Cerebellar nuclear complex (tissue), 1 donor: ENCODE data around the gene ATP7B.
"Not testable (repeated sequence)": the region's sequence is repeated elsewhere in the genome, so short reads cannot be mapped to it uniquely, and the experiment has no call there.

ENCODE experiments used
- DNase-seq, 2 experiments: peaks; one replicate each; lab custom pipeline; 2025; lab: John Stamatoyannopoulos, UW

ATP7B gene

DNA sequence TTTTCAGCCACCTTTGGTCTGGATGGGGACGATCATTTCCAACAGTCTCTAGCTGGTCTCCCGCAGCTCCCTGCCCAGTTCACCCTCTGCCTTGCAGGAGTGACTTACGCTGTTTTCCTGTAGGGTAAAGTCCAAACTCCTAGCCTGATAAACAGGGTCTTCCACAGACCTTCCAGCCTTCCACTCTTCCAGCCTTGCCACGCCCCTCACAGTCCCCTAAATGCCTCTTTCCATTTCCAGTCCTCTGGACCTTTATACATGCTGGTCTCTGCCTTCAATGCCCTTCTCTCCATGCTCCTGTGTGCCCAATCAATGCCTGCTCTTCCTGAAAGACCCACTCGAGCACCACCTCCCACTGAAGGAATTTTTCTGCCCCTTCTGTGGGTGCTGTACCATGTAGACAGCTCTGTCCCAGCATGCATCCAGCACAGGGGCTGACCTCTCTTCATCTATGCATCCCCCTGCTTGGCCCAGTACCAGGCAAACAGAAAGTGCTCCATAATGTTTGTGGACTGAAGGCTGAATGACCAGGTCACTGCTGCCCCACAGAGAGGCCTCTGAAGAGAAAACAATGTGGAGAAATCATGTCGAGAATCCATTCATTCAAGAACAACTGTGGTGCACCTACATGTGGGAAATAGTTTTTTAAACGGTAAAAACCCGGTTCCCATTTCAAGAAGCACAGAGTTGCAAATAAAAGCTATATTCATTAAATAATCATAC is 4.6 kb downstream of the ATP7B start:
- DNase-seq, result no peak

DNA sequence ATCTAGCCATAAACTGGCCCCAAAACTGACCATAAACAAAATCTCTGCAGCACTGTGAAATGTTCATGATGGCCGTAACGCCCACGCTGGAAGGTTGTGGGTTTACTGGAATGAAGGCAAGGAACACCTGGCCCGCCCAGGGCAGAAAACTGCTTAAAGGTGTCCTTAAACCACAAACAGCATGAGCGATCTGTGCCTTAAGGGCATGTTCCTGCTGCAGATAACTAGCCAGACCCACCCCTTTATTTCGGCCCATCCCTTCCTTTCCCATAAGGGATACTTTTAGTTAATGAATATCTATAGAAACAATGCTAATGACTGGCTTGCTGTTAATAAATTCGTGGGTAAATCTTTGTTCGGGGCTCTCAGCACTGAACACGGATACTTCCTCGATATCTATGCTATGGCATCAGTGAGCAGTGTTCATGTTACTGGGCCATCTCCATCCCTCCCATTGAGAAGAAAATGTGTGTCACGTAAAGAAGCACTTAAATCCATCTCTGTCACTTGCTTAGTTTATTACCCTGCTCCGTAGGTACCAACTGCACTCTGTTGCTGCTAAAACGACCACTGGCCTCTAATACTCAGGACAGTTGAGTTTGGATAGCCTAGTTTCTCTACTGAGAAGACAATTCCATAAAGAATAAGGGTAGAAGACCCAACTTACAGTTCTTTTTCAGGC is 5.3 kb downstream of the ATP7B start:
- DNase-seq, result no peak

DNA sequence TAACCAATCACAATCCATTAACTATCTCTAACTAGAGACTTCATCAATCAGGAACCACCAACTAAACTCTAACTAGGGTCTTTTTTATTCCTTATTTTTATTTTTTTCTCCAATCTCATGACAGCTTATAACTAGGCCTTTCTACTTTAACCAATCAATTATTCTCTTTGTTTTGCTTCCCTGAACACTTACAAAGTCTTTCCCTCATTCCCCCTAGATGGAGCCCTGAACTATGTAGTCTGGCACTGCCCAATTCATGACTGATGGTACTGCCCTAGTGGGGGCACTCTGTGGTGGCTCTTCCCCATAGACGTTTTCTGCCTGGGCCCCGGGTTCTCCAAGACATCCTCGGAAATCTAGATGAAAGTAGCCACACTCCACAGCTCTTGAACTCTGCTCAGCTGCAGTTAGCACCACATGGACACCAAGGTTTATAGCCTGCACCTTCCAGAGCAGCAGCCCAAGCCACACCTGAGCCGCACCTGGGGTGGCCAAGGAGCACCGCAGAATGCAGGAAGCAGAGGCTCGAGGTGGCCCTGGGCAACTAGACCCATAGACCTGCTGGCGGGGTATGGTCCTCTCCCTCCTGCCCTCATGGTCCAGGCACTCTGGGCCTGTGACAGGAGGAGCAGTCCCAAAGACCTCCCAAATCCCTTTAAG is 6.6 kb downstream of the ATP7B start:
- DNase-seq, result no peak

DNA sequence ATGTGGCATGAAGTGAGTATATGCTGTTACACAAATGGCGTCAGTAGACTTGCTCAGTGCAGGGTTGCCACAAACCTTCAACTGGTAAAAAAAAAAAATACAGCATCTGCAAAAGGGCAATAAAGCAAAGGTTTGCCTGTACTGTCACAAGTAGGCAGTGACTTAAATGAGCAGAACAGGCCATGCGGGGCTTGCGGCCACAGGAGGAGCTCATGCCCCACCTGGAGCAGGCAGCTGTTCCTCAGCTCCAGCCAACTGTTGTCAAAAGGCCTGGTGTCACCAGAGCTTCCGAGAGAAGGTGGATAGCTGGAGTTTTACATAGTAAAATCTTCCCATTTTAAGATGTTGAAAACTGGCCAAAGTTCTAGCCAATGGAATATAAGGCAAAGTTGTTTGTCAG is 7.7 kb downstream of the ATP7B start:
- peak in 1 of 2 experiments; percentile 3 for DNase-seq

DNA sequence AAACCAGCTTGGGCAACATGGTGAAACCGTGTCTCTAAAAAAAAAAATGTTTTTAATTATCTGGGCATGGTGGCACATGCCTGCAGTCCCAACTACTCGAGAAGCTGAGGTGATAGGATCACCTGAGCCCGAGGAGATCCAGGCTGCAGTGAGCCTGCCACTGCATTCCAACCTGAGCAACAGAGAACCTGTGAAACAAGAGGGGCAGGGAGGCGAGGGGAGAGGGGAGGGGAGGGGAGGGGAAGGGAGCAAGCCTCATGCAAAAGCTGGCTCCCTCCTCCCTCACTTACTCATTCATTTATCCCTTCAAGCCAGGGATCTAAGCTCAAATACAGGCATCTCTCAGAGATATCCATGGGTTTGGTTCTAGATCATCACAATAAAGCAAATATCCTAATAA is 8.9 kb downstream of the ATP7B start:
- no peak for DNase-seq

DNA sequence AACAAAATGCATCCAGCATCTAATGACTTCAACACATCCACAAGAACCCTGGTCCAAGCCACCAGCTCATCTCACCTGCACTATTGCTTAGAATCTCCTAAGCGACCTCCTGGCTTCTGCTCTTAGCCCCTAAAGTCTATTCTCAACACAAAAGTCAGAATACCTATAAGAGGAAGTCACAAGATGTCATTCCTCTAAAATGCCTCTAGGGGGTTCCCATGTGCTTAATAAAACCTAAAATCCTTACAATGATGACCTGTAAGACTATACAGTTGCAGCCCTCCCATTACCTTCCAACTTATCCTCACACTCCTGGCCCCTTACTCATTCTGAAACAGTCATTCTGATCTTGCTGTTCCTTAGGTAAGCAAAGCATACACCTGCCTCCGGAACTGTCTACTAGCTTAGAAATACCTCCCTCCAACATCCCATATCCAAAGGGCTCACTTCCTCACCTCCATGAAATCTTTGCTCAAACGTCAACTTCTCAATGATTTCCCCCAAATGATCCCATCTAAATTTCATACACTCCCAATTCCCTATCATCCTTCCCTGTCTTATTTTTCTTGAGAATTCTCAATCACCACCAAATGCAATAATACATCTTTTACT is 10.0 kb downstream of the ATP7B start:
- DNase-seq, result no peak

DNA sequence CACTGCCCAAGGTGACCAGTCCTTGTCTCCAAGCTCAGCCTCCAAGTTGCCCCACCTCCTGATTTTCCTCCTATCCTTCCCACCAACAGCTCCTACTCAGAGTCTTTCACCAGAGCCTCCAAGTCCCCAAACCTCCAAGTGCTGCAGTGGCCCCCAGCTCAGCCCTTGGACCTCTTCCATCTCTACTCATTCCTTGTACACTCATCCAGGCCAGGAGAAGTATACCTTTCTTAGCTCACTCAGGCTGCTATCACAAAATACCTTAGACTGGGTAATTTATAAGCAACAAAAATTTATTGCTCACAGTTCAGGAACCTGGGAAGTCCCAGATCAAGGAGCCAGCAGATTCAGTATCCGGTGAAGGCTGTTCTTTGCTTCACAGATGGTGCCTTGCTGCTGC is 11.3 kb downstream of the ATP7B start:
- no peak for DNase-seq

DNA sequence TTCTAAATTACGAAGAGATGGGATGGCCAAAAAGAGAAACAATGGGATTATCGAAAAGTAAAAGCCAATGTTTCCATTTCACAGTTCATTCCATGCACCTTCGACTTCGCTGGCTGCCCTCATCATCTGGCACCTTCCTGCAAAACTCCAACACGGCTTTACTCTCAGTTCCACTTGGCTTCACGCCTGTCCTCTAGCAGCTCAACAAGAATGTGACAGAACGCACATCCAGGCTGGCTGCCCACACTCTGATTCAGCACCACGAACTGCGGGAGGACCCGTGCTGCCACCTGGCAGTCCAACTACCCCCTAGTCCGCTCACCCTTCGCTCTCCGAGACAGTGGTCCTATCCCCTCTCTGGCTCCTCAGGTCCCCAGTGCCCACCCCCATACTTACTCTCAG is 11.7 kb downstream of the ATP7B start:
- DNase-seq, result peak in 1 of 2 experiments; percentile 8

DNA sequence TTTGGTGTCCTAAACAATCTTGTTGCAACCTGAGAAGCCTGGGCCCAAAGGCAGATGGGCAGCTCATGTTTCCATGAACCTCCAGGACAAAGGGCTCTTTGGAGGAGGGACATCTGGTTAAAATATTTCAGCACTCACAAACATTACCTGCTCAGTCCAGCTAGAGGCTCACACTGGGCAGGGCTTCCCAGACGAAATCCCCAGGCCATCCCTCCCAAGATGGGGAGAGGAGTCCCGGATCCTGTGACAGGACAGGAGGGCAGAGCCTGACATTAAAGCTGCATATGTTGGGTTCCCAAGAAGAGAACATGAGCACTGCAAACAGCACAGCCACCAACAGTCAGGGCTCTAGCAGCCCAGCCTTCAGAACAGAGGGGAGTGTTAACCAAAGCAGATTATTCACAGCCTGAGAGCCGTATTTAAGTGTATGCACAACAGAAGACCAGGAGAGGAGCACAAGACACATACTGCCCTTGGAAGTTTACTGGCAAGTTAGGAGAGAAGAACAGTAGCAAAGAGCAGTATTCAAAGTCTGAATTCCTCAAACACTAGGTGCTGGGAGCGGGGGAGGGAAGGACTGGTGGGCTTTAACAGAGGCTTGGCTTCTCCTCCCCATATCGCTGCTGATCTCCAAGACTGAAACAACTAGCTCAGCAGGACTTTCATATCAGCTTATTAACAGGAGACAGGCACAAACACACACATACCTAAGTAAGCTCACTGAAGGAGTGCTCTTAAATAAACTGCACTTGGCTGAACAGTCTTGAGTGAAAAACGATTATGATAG is 12.3 kb downstream of the ATP7B start:
- DNase-seq, result no peak

DNA sequence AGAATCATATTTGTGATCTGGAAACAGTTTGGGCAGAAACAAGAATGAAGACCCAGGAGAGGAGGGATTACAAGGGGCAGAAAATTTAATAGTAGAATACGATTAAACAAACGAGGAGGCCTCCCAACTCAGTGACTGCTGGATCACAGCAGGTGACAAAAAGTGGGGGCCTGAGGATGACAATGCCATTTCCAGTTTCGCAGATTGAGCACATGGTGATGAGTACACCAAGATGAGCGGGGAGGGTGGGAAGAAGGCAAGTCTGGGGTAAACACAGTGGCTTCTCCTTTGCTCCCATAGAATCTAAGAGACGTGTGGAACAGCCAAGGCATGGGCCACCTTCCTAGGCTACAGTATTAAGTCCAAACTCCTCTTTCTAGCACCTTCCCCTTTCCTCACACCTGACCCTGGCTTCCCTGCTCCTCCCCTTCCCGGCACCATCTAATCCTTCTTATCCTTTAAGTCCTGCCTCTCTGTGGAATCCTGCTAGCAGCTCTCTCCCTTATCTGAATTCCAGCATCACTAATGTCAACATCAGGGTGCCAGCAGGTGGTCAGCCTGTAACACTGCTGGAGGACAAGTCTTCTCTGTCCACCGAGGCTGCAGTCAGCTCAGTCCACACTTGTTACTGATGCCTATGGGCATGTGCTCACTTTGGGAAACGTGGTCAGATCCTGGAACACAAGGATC is 13.5 kb downstream of the ATP7B start:
- no peak for DNase-seq

DNA sequence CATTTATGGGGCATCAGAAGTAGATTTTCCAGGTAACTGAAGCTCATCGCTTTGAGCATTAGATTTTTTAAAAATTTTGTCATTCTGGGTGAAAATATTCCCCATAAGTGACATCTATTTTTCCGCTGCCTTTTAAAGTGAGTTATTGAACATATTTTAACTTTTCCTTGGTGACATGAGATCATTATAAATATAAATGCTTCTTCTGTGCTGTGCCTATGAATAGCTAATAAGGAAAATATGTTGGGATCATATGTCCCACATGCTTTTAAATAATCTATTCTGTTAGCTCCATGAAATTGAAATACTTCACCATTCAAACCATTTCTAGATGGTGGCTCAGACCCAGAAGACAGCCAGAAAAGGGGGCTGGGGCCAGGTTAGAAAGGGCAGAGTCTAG is 14.1 kb downstream of the ATP7B start:
- DNase-seq, result no peak

DNA sequence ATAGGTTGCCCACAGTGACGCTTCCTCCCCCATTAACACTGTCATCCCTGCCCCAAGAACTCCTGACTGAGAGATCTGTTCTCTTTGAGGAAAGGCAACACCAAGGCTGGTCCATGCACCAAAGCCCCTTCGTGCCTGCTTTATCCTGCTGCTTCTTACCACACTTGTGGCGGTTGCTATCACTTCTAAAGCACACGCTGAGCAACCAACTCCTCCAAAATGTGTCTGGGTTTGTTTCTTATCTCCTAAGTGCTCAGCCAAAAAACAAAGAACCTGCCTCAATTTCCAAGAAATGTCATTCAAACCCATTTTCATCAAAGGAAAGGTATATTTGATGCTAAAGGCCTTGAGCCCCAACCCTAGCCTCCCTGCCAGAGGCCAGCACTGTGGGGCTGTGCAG is 14.6 kb downstream of the ATP7B start:
- no peak for DNase-seq

DNA sequence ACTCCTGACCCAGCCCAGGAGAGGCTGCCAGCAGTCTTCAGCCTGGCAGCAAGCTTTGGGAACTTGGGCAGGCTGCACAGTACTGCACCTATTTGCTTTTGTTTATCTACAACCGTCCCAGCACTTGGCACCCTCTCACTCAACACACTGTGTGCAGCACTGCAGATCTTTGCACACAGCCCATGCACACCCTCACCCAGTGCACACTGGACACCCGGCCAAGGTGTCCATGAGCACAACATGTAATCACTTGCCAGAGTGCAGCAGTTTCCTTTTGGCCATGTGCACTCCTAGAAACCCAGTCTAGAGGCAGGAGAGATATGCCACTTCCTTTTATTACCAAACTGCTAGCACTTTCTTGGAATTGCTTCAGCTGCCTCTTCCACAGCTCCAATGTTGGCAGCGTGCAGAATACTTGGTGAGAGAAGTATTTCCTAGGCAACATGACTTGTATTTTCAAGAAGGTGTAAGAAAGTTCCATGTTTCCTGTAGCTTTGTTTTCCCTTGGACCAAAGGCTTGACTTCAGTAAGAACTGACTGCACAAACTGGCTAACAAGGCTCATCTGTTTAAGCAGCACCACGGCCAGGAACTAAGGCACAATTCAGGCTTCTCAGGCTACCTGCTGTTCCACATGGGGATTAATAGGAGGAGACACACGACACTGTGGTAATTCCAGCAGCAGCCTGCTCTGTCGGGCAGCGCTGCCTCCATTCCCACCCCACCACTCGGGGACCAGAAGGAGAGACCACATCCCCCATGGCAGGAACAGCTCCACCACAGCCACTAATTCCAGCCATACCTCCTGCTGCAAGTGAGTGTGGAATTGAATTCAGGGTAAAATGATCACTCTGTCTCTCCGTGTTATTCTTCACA is 15.3 kb downstream of the ATP7B start:
- peak in 1 of 2 experiments; percentile 2 for DNase-seq

DNA sequence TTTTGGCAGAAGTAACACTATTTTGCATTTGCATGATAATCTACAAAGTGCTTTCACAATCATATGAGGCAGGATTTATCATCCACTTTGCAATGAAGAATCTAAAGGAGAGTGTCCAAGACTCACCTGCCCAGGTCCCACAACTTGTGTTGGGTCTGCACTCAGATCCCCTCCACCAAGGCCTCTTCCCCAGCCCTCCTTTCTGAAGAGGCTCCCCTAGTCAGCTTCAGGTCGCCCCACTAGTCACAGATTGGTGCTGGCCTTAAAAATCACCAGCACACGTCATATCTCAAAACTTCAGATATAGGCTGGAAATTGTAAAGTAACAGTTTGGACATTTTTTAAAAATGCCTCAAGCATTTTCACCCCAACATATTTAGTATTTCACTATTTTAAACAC is 17.5 kb downstream of the ATP7B start:
- DNase-seq, result no peak

DNA sequence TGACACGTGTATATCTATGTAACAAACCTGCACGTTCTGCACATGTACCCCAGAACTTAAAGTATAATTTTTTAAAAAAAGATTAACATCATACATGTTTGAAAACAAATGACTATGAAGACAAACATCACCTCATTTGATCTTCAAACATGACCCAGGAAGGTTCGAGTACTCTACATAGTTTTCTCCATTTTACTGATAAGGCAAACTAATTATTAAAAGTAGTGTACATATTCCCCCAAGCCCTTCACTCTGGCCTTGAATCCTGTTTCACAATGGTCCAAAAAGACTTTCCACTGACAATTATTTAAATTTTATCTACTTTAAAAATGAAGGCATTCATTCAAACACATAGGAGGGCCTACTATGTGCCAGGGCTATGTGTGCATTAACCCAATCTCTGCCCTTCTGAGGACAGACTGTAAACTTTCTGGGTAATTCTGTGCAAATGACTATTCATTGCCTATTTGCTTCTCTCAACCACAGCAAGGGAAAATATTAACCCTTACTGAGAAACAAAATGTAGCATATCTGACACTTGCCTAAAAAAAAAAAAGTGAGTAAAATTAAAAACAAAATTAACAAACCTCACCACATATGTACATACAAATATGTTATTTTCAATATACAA is 22.1 kb downstream of the ATP7B start:
- DNase-seq, result no peak

DNA sequence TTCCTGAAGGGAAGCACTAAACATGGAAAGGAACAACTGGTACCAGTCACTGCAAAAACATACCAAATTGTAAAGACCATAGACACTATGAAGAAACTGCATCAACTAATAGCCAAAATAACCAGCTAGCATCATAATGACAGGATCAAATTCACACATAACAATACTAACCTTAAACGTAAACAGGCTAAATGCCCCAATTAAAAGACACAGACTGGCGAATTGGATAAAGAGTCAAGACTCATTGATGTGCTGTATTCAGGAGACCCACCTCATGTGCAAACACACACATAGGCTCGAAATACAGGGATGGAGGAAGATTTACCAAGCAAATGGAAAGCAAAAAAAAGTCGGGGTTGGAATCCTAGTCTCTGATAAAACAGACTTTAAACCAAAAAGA is 26.3 kb downstream of the ATP7B start:
- DNase-seq, result not testable (repeated sequence)

DNA sequence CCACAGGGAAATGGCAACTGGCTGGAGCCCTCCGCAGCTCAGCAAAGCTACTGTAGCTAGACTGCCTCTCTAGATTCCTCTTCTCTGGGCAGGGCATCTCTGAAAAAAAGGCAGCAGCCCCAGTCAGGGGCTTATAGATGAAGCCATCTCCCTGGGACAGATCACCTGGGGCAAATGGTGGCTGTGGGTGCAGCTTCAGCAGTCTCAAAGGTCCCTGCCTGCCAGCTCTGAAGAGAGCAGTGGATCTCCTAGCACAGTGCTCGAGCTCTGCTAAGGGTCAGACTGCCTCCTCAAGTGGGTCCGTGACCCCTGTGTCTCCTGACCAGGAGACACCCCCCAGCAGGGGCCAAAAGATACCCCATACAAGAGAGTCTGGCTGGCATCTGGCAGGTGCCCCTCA is 28.0 kb downstream of the ATP7B start:
- DNase-seq, result not testable (repeated sequence)

DNA sequence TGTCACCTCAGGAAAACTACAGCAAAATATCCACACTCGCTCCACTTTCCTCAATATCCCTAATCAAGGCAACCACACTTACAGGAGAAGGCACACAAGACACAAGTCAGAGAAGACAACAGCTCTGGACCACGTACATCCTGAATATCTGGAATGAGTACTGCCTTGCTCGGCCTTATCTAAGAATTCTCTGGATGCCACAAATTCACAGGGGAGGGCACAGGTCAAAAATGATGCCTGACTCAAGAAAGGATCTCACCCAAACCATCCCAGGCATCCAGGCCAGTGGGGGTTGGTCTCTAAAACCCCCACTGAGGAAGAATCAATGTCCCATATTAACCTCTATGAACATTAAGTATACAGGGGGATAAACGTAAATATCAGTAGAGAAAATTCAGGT is 29.9 kb downstream of the ATP7B start:
- DNase-seq, result no peak

DNA sequence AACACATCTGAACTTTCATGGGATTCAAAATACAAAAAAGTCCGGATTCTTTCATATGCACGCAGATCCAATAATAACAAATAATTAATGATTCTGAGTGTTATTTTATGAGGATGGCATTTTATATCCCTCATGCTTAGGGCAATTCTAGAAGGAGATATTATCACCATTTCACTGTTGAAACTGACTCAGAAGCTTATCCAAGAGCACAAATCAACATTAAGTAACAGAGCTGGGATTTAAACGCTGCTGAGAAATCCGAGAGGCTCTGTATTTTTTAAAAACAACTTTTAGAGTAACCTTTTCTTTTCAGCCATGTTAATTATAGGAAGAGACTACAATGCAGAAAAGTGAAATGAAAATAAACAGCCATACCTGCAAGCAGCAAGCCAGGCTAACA is 30.3 kb downstream of the ATP7B start:
- no peak for DNase-seq
